Measurements from ENCODE around the gene NXN.
"Not testable (repeated sequence)": the region's sequence is repeated elsewhere in the genome, so short reads cannot be mapped to it uniquely, and the experiment has no call there.

Gene NXN

GRCh38 chr17:778096-778495 is 201.5 kb downstream of the NXN start:
- H3K4me3 ChIP-seq (ENCODE audit: low read length): no peak overlapping the region
- H3K36me3 ChIP-seq (ENCODE audit: insufficient read depth, low read depth, low read length): peaks cover 55% of the 10 kb centered on the region
- H3K27me3 ChIP-seq (ENCODE audit: insufficient read depth, low read length): no peaks in the 10 kb centered on the region
- H3K27ac ChIP-seq (ENCODE audit: low read length): no peak overlapping the region
- no peak overlapping the region for H3K9ac ChIP-seq (ENCODE audit: low read depth, low read length)
- no peaks in the 10 kb centered on the region for H3K4me1 ChIP-seq (ENCODE audit: insufficient read depth, low read length)
- H3K9me3 ChIP-seq (ENCODE audit: insufficient read depth, low read depth, low read length): no peaks in the 10 kb centered on the region

- H3K4me3 ChIP-seq (ENCODE audit: low read length): no peak overlapping the region
- H3K27me3 ChIP-seq (ENCODE audit: insufficient read depth, low read length): no peaks in the 10 kb centered on the region
- H3K9ac ChIP-seq (ENCODE audit: low read depth, low read length): no peak overlapping the region
- H3K4me1 ChIP-seq (ENCODE audit: insufficient read depth, low read length): no peaks in the 10 kb centered on the region
- H3K27ac ChIP-seq (ENCODE audit: low read length): no peak overlapping the region
- peaks cover 90% of the 10 kb centered on the region for H3K36me3 ChIP-seq (ENCODE audit: insufficient read depth, low read depth, low read length)
- no peaks in the 10 kb centered on the region for H3K9me3 ChIP-seq (ENCODE audit: insufficient read depth, low read depth, low read length)
Observed at GRCh38 chr17:774313-774584, 205.3 kb downstream of the NXN start.

- Histone ChIP-seq H3K4me1 (ENCODE audit: insufficient read depth, low read length) (no peaks in the 10 kb centered on the region), H3K27me3 (ENCODE audit: insufficient read depth, low read length) (no peaks in the 10 kb centered on the region), H3K36me3 (ENCODE audit: insufficient read depth, low read depth, low read length) (peaks cover 92% of the 10 kb centered on the region), H3K27ac (ENCODE audit: low read length) (no peak overlapping the region), H3K9ac (ENCODE audit: low read depth, low read length) (no peak overlapping the region), H3K9me3 (ENCODE audit: insufficient read depth, low read depth, low read length) (no peaks in the 10 kb centered on the region), H3K4me3 (ENCODE audit: low read length) (no peak overlapping the region)
Observed at GRCh38 chr17:773467-774312, 205.9 kb downstream of the NXN start.

GRCh38 chr17:773016-773415 is 206.6 kb downstream of the NXN start:
- peaks cover 86% of the 10 kb centered on the region for H3K36me3 ChIP-seq (ENCODE audit: insufficient read depth, low read depth, low read length)
- no peaks in the 10 kb centered on the region for H3K4me1 ChIP-seq (ENCODE audit: insufficient read depth, low read length)
- no peak overlapping the region for H3K27ac ChIP-seq (ENCODE audit: low read length)
- H3K9ac ChIP-seq (ENCODE audit: low read depth, low read length): no peak overlapping the region
- no peaks in the 10 kb centered on the region for H3K27me3 ChIP-seq (ENCODE audit: insufficient read depth, low read length)
- no peaks in the 10 kb centered on the region for H3K9me3 ChIP-seq (ENCODE audit: insufficient read depth, low read depth, low read length)
- no peak overlapping the region for H3K4me3 ChIP-seq (ENCODE audit: low read length)

GRCh38 chr17:767076-767475 is 212.5 kb downstream of the NXN start:
- Histone ChIP-seq H3K4me3 (ENCODE audit: low read length) (no peak overlapping the region), H3K9ac (ENCODE audit: low read depth, low read length) (no peak overlapping the region), H3K36me3 (ENCODE audit: insufficient read depth, low read depth, low read length) (peaks cover 68% of the 10 kb centered on the region)

GRCh38 chr17:760371-760770 is 219.2 kb downstream of the NXN start:
- no peaks in the 10 kb centered on the region for H3K9me3 ChIP-seq (ENCODE audit: insufficient read depth, low read depth, low read length)
- H3K9ac ChIP-seq (ENCODE audit: low read depth, low read length): no peak overlapping the region
- H3K4me1 ChIP-seq (ENCODE audit: insufficient read depth, low read length): no peaks in the 10 kb centered on the region; the same call in 1 of the 2 replicates
- H3K36me3 ChIP-seq (ENCODE audit: insufficient read depth, low read depth, low read length): peaks cover 75% of the 10 kb centered on the region
- no peaks in the 10 kb centered on the region for H3K27me3 ChIP-seq (ENCODE audit: insufficient read depth, low read length)
- no peak overlapping the region for H3K4me3 ChIP-seq (ENCODE audit: low read length)
- no peak overlapping the region for H3K27ac ChIP-seq (ENCODE audit: low read length)

More at GRCh38 chr17:767076-767475, 212.5 kb downstream of the NXN start:
- H3K9me3 ChIP-seq (ENCODE audit: insufficient read depth, low read depth, low read length): no peaks in the 10 kb centered on the region
- no peaks in the 10 kb centered on the region for H3K27me3 ChIP-seq (ENCODE audit: insufficient read depth, low read length)
- H3K4me1 ChIP-seq (ENCODE audit: insufficient read depth, low read length): no peaks in the 10 kb centered on the region
- H3K27ac ChIP-seq (ENCODE audit: low read length): no peak overlapping the region

GRCh38 chr17:759964-760363 is 219.6 kb downstream of the NXN start:
- Histone ChIP-seq H3K9me3 (ENCODE audit: insufficient read depth, low read depth, low read length) (no peaks in the 10 kb centered on the region), H3K27me3 (ENCODE audit: insufficient read depth, low read length) (no peaks in the 10 kb centered on the region), H3K27ac (ENCODE audit: low read length) (no peak overlapping the region), H3K4me3 (ENCODE audit: low read length) (no peak overlapping the region), H3K4me1 (ENCODE audit: insufficient read depth, low read length) (no peaks in the 10 kb centered on the region; the same call in 1 of the 2 replicates), H3K9ac (ENCODE audit: low read depth, low read length) (no peak overlapping the region), H3K36me3 (ENCODE audit: insufficient read depth, low read depth, low read length) (peaks cover 71% of the 10 kb centered on the region)

- not testable (repeated sequence) for H3K9me3 ChIP-seq (ENCODE audit: insufficient read depth, low read depth, low read length); H3K4me1 ChIP-seq (ENCODE audit: insufficient read depth, low read length); H3K27me3 ChIP-seq (ENCODE audit: insufficient read depth, low read length); H3K4me3 ChIP-seq (ENCODE audit: low read length)
- Histone ChIP-seq H3K27ac (ENCODE audit: low read length) (peak overlapping the region; percentile 15), H3K36me3 (ENCODE audit: insufficient read depth, low read depth, low read length) (peaks cover 42% of the 10 kb centered on the region), H3K9ac (ENCODE audit: low read depth, low read length) (peak overlapping the region; percentile 70; the same call in 1 of the 2 replicates)
Observed at GRCh38 chr17:756010-756567, 223.5 kb downstream of the NXN start.

GRCh38 chr17:755319-755961 is 224.1 kb downstream of the NXN start:
- H3K36me3 ChIP-seq (ENCODE audit: insufficient read depth, low read depth, low read length): peaks cover 35% of the 10 kb centered on the region
- peak overlapping the region; percentile 70; the same call in 1 of the 2 replicates for H3K9ac ChIP-seq (ENCODE audit: low read depth, low read length)
- H3K4me3 ChIP-seq (ENCODE audit: low read length); H3K9me3 ChIP-seq (ENCODE audit: insufficient read depth, low read depth, low read length); H3K27ac ChIP-seq (ENCODE audit: low read length); H3K4me1 ChIP-seq (ENCODE audit: insufficient read depth, low read length); H3K27me3 ChIP-seq (ENCODE audit: insufficient read depth, low read length): not testable (repeated sequence)

- Histone ChIP-seq H3K27ac (ENCODE audit: low read length) (no peak overlapping the region), H3K9ac (ENCODE audit: low read depth, low read length) (no peak overlapping the region), H3K4me3 (ENCODE audit: low read length) (no peak overlapping the region), H3K36me3 (ENCODE audit: insufficient read depth, low read depth, low read length) (peaks cover 25% of the 10 kb centered on the region), H3K9me3 (ENCODE audit: insufficient read depth, low read depth, low read length) (peaks cover 4% of the 10 kb centered on the region; the same call in 1 of the 2 replicates), H3K4me1 (ENCODE audit: insufficient read depth, low read length) (peaks cover 4% of the 10 kb centered on the region; the same call in 1 of the 2 replicates), H3K27me3 (ENCODE audit: insufficient read depth, low read length) (no peaks in the 10 kb centered on the region)
Observed at GRCh38 chr17:753418-753817, 226.2 kb downstream of the NXN start.

- peak overlapping the region; percentile 84; the same call in 1 of the 2 replicates for H3K4me3 ChIP-seq (ENCODE audit: low read length)
- peaks cover 4% of the 10 kb centered on the region; the same call in 1 of the 2 replicates for H3K4me1 ChIP-seq (ENCODE audit: insufficient read depth, low read length)
- H3K27me3 ChIP-seq (ENCODE audit: insufficient read depth, low read length): no peaks in the 10 kb centered on the region
- peaks cover 26% of the 10 kb centered on the region for H3K36me3 ChIP-seq (ENCODE audit: insufficient read depth, low read depth, low read length)
- H3K9me3 ChIP-seq (ENCODE audit: insufficient read depth, low read depth, low read length): peaks cover 4% of the 10 kb centered on the region; the same call in 1 of the 2 replicates
- peak overlapping the region; percentile 38 for H3K27ac ChIP-seq (ENCODE audit: low read length)
- H3K9ac ChIP-seq (ENCODE audit: low read depth, low read length): peak overlapping the region; percentile 86
Observed at GRCh38 chr17:752620-753219, 226.9 kb downstream of the NXN start.

All from iPS-20b (cell line).